ENCODE measurements around the gene ZNHIT3. TPM values are rescaled to one million over a fixed set of nuclear protein-coding genes. Genes with fewer than 3 reads are reported as not detected.
"Not testable (repeated sequence)": the region's sequence is repeated elsewhere in the genome, so short reads cannot be mapped to it uniquely, and the experiment has no call there.

Gene ZNHIT3
- total and polyA plus RNA-seq, 2 experiments from 2014 or later, result 50.5 to 128 TPM

GRCh38 chr17:36507266-36507665, 20.8 kb downstream of the ZNHIT3 start (continued):
- TF ChIP-seq CREB1 (CRISPR knock-in tag; IDR thresholded peaks at IDR 0.05; ENCODE audit: low read depth), result no peak
- no peak for TF ChIP-seq JUNB (IDR thresholded peaks at IDR 0.05; ENCODE audit: unreplicated experiment)
- TF ChIP-seq, protein P1, sequence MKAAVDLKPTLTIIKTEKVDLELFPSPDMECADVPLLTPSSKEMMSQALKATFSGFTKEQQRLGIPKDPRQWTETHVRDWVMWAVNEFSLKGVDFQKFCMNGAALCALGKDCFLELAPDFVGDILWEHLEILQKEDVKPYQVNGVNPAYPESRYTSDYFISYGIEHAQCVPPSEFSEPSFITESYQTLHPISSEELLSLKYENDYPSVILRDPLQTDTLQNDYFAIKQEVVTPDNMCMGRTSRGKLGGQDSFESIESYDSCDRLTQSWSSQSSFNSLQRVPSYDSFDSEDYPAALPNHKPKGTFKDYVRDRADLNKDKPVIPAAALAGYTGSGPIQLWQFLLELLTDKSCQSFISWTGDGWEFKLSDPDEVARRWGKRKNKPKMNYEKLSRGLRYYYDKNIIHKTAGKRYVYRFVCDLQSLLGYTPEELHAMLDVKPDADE (IDR thresholded peaks at IDR 0.05), result no peak

DNA sequence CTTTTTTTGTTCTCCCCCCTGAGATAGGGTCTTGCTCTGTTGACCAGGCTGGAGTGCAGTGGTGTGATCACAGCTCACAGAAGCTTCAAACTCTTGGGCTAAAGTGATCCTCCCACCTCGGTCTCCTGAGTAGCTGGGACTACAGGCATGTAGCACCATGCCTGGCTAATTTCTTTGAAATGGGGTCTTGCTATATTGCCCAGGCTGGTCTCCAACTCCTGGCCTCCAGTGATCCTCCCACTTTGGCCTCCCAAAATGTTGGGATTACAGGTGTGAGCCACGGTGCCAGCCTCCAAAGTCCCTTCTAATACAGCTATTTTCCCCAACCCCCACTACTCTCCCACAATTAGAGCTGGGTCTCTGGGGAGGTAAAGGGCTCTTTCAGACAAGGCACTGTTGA, 22.0 kb downstream of the ZNHIT3 start:
- Mint-ChIP-seq H3K27me3 (ENCODE audit: insufficient read depth, low read depth, poor library complexity) (peaks cover 12% of the 10 kb centered on the region), H3K36me3 (ENCODE audit: low read depth) (peaks cover 93% of the 10 kb centered on the region)
- not testable (repeated sequence) for DNase-seq (ENCODE audit: low spot score); H4K20me1 ChIP-seq (replicated peaks; ENCODE audit: insufficient read depth); H2AFZ ChIP-seq; H3K27me3 ChIP-seq (ENCODE audit: insufficient read depth); H3K9me2 ChIP-seq (ENCODE audit: insufficient read depth); H3K4me1 ChIP-seq (ENCODE audit: insufficient read depth); ATAC-seq; H3K4me1 Mint-ChIP-seq; H3F3A ChIP-seq (replicated peaks; ENCODE audit: low read depth); H3K79me2 ChIP-seq (replicated peaks; ENCODE audit: insufficient read depth); H3K27ac Mint-ChIP-seq; H3K4me3 ChIP-seq; H3K9me3 Mint-ChIP-seq; H3K27ac ChIP-seq (ENCODE audit: low read depth); H3K4me2 ChIP-seq; H3K4me3 Mint-ChIP-seq
- peaks cover 13% of the 10 kb centered on the region; the same call in 1 of the 2 replicates for H3K36me3 ChIP-seq (ENCODE audit: insufficient read depth)

DNA sequence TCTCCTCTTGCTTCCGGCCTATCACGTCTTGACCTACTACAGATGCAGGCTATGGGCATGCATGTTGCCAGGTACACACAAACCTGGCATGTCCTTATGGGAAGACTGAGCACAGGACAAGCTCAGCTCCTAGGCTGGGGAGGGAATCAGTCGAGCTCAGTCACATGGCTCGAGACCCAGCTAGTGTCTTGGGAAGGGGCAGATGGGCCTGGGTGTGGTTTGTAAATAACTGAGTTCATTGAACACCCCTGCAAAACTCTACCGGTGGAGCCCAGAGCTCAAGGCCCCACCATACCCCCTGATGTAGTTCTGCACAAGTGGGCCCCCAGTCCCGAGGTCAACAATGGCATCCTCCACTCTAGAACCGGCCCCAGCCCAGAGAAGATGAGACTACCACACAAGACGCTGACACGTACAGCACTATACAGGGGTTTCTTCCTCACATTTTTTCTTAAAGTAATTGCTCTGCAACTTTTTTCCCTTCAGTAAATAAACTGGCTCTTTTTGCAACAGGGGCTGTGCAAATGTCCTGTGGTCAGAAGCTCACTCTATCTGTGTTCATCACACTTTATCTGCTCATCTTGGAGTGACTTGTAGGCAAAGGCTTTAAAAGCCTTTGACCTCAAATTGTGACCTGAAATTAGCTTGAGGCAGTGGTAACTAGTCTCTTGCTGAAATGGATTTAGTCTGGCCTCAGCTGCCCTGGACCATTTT, 22.9 kb downstream of the ZNHIT3 start:
- Histone ChIP-seq H3K27me3 (ENCODE audit: insufficient read depth) (no peaks in the 10 kb centered on the region), H3F3A (replicated peaks; ENCODE audit: low read depth) (no peaks in the 10 kb centered on the region), H3K79me2 (replicated peaks; ENCODE audit: insufficient read depth) (no peaks in the 10 kb centered on the region), H4K20me1 (replicated peaks; ENCODE audit: insufficient read depth) (peaks cover 4% of the 10 kb centered on the region), H3K4me2 (no peak overlapping the region), H3K4me1 (ENCODE audit: insufficient read depth) (no peaks in the 10 kb centered on the region), H3K9me2 (ENCODE audit: insufficient read depth) (no peaks in the 10 kb centered on the region), H2AFZ (no peak overlapping the region), H3K27ac (ENCODE audit: low read depth) (no peak overlapping the region), H3K4me3 (no peak overlapping the region), H3K36me3 (ENCODE audit: insufficient read depth) (peaks cover 13% of the 10 kb centered on the region; the same call in 1 of the 2 replicates)
- H3K27ac Mint-ChIP-seq, result no peak overlapping the region
- peaks cover 93% of the 10 kb centered on the region for H3K36me3 Mint-ChIP-seq (ENCODE audit: low read depth)
- H3K27me3 Mint-ChIP-seq (ENCODE audit: insufficient read depth, low read depth, poor library complexity), result peaks cover 14% of the 10 kb centered on the region
- TF ChIP-seq CREB1 (CRISPR knock-in tag; IDR thresholded peaks at IDR 0.05; ENCODE audit: low read depth) (no peak), ZNF331 (CRISPR knock-in tag; IDR thresholded peaks at IDR 0.05; ENCODE audit: low read depth) (no peak), STAT1 (IDR thresholded peaks at IDR 0.05; ENCODE audit: unreplicated experiment) (no peak), POLR2AphosphoS5 (IDR thresholded peaks at IDR 0.05; ENCODE audit: low read depth) (no peak), NANOG (IDR thresholded peaks at IDR 0.05; ENCODE audit: borderline replicate concordance) (no peak), JUNB (IDR thresholded peaks at IDR 0.05; ENCODE audit: unreplicated experiment) (no peak), EZH2 (IDR thresholded peaks at IDR 0.05; ENCODE audit: low read depth, unreplicated experiment) (no peak)
- TF ChIP-seq, protein P1 (IDR thresholded peaks at IDR 0.05), result no peak
- TF ChIP-seq, protein P2, sequence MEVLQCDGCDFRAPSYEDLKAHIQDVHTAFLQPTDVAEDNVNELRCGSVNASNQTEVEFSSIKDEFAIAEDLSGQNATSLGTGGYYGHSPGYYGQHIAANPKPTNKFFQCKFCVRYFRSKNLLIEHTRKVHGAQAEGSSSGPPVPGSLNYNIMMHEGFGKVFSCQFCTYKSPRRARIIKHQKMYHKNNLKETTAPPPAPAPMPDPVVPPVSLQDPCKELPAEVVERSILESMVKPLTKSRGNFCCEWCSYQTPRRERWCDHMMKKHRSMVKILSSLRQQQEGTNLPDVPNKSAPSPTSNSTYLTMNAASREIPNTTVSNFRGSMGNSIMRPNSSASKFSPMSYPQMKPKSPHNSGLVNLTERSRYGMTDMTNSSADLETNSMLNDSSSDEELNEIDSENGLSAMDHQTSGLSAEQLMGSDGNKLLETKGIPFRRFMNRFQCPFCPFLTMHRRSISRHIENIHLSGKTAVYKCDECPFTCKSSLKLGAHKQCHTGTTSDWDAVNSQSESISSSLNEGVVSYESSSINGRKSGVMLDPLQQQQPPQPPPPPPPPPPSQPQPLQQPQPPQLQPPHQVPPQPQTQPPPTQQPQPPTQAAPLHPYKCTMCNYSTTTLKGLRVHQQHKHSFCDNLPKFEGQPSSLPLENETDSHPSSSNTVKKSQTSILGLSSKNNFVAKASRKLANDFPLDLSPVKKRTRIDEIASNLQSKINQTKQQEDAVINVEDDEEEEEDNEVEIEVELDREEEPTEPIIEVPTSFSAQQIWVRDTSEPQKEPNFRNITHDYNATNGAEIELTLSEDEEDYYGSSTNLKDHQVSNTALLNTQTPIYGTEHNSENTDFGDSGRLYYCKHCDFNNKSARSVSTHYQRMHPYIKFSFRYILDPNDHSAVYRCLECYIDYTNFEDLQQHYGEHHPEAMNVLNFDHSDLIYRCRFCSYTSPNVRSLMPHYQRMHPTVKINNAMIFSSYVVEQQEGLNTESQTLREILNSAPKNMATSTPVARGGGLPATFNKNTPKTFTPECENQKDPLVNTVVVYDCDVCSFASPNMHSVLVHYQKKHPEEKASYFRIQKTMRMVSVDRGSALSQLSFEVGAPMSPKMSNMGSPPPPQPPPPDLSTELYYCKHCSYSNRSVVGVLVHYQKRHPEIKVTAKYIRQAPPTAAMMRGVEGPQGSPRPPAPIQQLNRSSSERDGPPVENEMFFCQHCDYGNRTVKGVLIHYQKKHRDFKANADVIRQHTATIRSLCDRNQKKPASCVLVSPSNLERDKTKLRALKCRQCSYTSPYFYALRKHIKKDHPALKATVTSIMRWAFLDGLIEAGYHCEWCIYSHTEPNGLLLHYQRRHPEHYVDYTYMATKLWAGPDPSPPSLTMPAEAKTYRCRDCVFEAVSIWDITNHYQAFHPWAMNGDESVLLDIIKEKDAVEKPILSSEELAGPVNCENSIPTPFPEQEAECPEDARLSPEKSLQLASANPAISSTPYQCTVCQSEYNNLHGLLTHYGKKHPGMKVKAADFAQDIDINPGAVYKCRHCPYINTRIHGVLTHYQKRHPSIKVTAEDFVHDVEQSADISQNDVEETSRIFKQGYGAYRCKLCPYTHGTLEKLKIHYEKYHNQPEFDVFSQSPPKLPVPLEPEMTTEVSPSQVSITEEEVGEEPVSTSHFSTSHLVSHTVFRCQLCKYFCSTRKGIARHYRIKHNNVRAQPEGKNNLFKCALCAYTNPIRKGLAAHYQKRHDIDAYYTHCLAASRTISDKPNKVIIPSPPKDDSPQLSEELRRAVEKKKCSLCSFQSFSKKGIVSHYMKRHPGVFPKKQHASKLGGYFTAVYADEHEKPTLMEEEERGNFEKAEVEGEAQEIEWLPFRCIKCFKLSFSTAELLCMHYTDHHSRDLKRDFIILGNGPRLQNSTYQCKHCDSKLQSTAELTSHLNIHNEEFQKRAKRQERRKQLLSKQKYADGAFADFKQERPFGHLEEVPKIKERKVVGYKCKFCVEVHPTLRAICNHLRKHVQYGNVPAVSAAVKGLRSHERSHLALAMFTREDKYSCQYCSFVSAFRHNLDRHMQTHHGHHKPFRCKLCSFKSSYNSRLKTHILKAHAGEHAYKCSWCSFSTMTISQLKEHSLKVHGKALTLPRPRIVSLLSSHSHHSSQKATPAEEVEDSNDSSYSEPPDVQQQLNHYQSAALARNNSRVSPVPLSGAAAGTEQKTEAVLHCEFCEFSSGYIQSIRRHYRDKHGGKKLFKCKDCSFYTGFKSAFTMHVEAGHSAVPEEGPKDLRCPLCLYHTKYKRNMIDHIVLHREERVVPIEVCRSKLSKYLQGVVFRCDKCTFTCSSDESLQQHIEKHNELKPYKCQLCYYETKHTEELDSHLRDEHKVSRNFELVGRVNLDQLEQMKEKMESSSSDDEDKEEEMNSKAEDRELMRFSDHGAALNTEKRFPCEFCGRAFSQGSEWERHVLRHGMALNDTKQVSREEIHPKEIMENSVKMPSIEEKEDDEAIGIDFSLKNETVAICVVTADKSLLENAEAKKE (CRISPR knock-in tag; IDR thresholded peaks at IDR 0.05), result no peak
- no peaks in the 10 kb centered on the region for H3K9me3 Mint-ChIP-seq
- H3K4me3 Mint-ChIP-seq, result no peak overlapping the region
- no peak for ATAC-seq
- no peaks in the 10 kb centered on the region for H3K4me1 Mint-ChIP-seq
- no peak for DNase-seq (ENCODE audit: low spot score)
